Mesodermal cell (in vitro differentiated cells): Measurements from ENCODE around the gene KPNA3.

Experiments used
- H3K27ac ChIP-seq: 2 replicates; pipeline ENCODE4 v1.7.0; 2013; ENCODE audit warnings: mild to moderate bottlenecking, low read depth, low read length, moderate library complexity; ENCODE audit not compliant: severe bottlenecking
- H3K36me3 ChIP-seq: 2 replicates; pipeline ENCODE4 v1.7.1; 2013; ENCODE audit warnings: mild to moderate bottlenecking, low read length, moderate library complexity; ENCODE audit not compliant: control insufficient read depth, insufficient read depth
- H3K4me1 ChIP-seq: one replicate; pipeline ENCODE4 v1.7.1; 2013; ENCODE audit warnings: mild to moderate bottlenecking, low read length; ENCODE audit not compliant: insufficient read depth, control insufficient read depth, poor library complexity, severe bottlenecking
- H3K4me3 ChIP-seq: 2 replicates; pipeline ENCODE4 v1.7.0; 2013; ENCODE audit warnings: low read length, control low read depth, mild to moderate bottlenecking; ENCODE audit not compliant: insufficient read depth, poor library complexity, severe bottlenecking; ENCODE audit errors: extremely low read depth
- H3K9me3 ChIP-seq: 2 replicates; pipeline ENCODE4 v1.7.1; 2013; ENCODE audit warnings: mild to moderate bottlenecking, low read length, moderate library complexity; ENCODE audit not compliant: control insufficient read depth
- WGBS, 2 experiments: methylation state at CpG; one replicate each; pipeline ENCODE4 v1.1.5; 2013; ENCODE audit warnings: missing lambda C conversion rate in 2 of 2; ENCODE audit not compliant: insufficient coverage in 2 of 2; 5-methylcytosine and 5-hydroxymethylcytosine counted together

The KPNA3 gene

DNA sequence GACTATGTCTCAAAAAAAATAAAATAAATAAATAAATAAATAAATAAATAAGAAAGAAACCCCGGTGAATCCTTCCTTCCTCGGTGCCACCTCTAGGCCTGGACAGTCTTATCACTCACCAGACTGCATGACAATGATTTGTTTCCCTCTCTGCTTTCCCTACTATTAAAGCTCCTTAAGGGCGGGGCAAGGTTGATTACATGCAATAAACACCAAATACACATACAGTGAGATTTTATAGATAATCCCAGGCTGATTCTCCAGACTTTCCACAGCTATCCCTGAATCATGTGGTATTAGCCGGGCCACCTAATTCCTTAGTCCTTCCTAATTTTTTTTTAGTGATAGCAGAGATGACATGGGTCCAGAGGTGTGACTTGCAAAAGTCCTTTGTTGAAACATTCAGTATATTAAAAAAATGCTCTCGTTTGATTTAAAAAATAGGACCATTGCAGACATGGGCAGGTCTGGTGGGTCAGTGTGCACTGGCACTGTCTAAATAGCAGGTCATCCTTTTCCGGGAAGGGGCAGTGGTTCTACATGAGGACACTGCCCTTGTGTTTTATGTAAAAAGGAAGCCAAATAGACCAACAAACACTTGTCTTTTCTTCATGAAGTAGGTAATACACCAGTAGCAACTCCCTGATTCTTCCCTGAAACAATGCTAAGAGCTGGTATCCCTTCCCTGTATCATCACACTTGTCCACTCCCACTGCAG lies 115.7 kb downstream of the KPNA3 start:
- no peak overlapping the region for H3K27ac ChIP-seq
- peaks cover 53% of the 10 kb centered on the region for H3K36me3 ChIP-seq
- no peak overlapping the region for H3K4me3 ChIP-seq
- no peaks in the 10 kb centered on the region for H3K4me1 ChIP-seq
- H3K9me3 ChIP-seq: peaks cover 7% of the 10 kb centered on the region
- WGBS, 2 experiments: 90 to 92% methylated on average over 2 to 4 of the region's 6 CpGs

GRCh38 chr13:49670828-49671227 lies 121.7 kb downstream of the KPNA3 start:
- Histone ChIP-seq H3K4me1 (peaks cover 7% of the 10 kb centered on the region), H3K36me3 (peaks cover 41% of the 10 kb centered on the region), H3K9me3 (no peaks in the 10 kb centered on the region), H3K27ac (no peak overlapping the region), H3K4me3 (no peak overlapping the region)
- WGBS, 2 experiments: 89 to 95% methylated on average over 4 of the region's 5 CpGs

GRCh38 chr13:49669735-49670309 lies 122.7 kb downstream of the KPNA3 start:
- peaks cover 39% of the 10 kb centered on the region for H3K36me3 ChIP-seq
- H3K9me3 ChIP-seq: no peaks in the 10 kb centered on the region
- 42% methylated on average over 2 of the region's 5 CpGs; no CpG with 5 or more reads in 1 of the 2 experiments for WGBS, 2 experiments
- peaks cover 7% of the 10 kb centered on the region for H3K4me1 ChIP-seq
- no peak overlapping the region for H3K27ac ChIP-seq
- H3K4me3 ChIP-seq: no peak overlapping the region

- Histone ChIP-seq H3K4me1 (peaks cover 7% of the 10 kb centered on the region), H3K36me3 (peaks cover 40% of the 10 kb centered on the region), H3K9me3 (no peaks in the 10 kb centered on the region), H3K27ac (no peak overlapping the region), H3K4me3 (no peak overlapping the region)
- 88 to 100% methylated on average over 2 of the region's 2 CpGs for WGBS, 2 experiments
Measured at GRCh38 chr13:49667773-49668172, 124.7 kb downstream of the KPNA3 start.

DNA sequence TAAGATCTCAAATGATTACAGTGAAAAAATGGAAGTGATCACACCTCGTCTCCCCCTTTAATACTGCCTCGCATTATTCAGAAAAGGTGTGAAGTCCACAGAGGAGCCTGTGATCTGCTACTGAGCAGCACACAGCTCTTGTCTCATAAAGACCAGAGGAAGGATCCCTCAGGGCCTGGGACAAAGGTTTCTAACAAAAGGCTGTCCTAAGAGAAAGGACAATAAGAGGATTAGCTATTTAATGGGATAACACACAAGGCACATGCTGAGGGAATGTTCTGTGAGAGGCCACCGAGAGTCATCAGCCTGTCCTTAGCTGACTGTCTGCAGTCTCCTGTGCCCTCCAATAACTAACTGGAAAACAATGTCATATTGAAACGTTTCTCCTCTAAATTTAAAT lies 127.9 kb downstream of the KPNA3 start:
- no peaks in the 10 kb centered on the region for H3K9me3 ChIP-seq
- no peaks in the 10 kb centered on the region for H3K4me1 ChIP-seq
- no peak overlapping the region for H3K27ac ChIP-seq
- H3K36me3 ChIP-seq: peaks cover 70% of the 10 kb centered on the region
- no peak overlapping the region for H3K4me3 ChIP-seq
- WGBS, 2 experiments: 60 to 76% methylated on average over 1 to 3 of the region's 4 CpGs

DNA sequence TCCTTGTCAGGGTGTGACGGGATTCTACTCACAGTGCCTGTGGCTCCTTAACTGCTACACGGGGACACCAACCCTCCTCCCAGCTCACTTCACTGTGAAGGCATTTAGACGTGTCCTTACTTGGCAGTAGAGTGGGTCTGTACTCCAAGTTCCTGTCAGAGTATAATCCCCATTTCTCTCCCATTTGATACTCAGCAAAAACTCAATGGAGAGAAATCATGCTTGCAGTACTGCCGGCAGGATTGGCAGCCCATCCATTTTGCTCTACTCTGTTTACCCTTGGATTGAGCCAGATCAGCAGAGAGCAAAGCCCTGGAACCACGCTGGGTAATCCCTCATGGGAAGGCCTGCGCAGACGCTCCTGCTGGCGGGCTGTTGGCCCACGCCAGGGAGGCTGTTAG lies 135.2 kb downstream of the KPNA3 start:
- H3K4me3 ChIP-seq: no peak overlapping the region
- peaks cover 48% of the 10 kb centered on the region for H3K36me3 ChIP-seq
- H3K9me3 ChIP-seq: no peaks in the 10 kb centered on the region
- H3K4me1 ChIP-seq: no peaks in the 10 kb centered on the region
- no peak overlapping the region for H3K27ac ChIP-seq
- 91 to 96% methylated on average over 7 to 8 of the region's 9 CpGs for WGBS, 2 experiments

DNA sequence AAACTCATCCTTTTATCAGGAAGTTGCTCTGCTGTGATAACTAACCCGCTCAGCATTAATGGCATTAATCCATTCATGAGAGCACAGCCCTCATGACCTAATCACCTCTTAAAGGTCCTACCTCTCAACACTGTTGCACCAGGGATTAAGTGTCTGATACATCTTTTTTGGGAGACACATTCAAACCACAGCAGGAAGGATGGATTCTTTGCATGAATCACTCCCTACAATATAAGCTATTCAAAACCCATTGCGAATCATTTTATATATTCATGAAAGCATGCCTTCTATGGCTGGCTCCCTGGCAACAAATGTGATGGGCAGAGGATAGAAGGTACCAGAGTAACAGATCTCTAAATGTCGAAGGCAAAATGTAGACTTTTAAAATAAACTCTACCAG lies 136.6 kb downstream of the KPNA3 start:
- Histone ChIP-seq H3K36me3 (peaks cover 35% of the 10 kb centered on the region), H3K27ac (no peak overlapping the region), H3K9me3 (no peaks in the 10 kb centered on the region), H3K4me3 (no peak overlapping the region), H3K4me1 (no peaks in the 10 kb centered on the region)
- 87 to 100% methylated on average over 2 to 3 of the region's 3 CpGs for WGBS, 2 experiments

GRCh38 chr13:49654011-49654410 lies 138.5 kb downstream of the KPNA3 start:
- 83% methylated on average over 2 of the region's 3 CpGs; no CpG with 5 or more reads in 1 of the 2 experiments for WGBS, 2 experiments
- H3K4me1 ChIP-seq: no peaks in the 10 kb centered on the region
- no peaks in the 10 kb centered on the region for H3K9me3 ChIP-seq
- H3K4me3 ChIP-seq: no peak overlapping the region
- H3K27ac ChIP-seq: no peak overlapping the region
- peaks cover 19% of the 10 kb centered on the region for H3K36me3 ChIP-seq

DNA sequence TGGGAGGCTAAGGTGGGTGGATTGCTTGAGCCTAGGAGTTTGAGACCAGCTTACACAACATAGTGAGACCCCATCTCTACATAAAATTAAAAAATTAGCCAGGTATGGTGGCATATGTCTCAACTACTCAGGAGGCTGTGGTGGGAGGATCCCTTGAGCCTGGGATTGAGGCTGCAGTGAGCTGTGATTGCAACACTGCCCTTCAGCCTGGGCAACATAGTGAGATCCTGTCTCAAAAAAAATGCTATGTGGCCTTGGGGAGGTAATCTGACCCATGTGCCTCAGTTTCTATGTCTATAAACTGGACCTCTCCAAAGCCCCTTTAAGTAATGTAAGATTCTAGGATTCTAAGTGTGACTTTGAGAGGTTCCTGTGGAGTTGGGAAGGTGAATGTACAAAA lies 139.0 kb downstream of the KPNA3 start:
- Histone ChIP-seq H3K4me3 (no peak overlapping the region), H3K4me1 (no peaks in the 10 kb centered on the region), H3K36me3 (peaks cover 13% of the 10 kb centered on the region), H3K9me3 (no peaks in the 10 kb centered on the region), H3K27ac (no peak overlapping the region)

GRCh38 chr13:49652355-49653305 lies 139.9 kb downstream of the KPNA3 start:
- no peak overlapping the region for H3K27ac ChIP-seq
- 60 to 62% methylated on average over 2 to 3 of the region's 16 CpGs for WGBS, 2 experiments
- no peaks in the 10 kb centered on the region for H3K9me3 ChIP-seq
- no peak overlapping the region for H3K4me3 ChIP-seq
- no peaks in the 10 kb centered on the region for H3K4me1 ChIP-seq
- peaks cover 6% of the 10 kb centered on the region for H3K36me3 ChIP-seq
